PC-3 (cell line): ENCODE results near the gene AMER3. TPM values are rescaled to one million over a fixed set of nuclear protein-coding genes. Genes with fewer than 3 reads are reported as not detected.
A peak's percentile ranks its signal among the peaks of the same experiment; 100 is the strongest.

Experiments used
- ATAC-seq: fragments of 200-7000 bp; cut with Tn5 transposase; 2 replicates; pipeline ENCODE4 v1.9.1; 2020; ENCODE audit warnings: mild to moderate bottlenecking, moderate library complexity
- BruUV-seq: library from RNA; stranded (reverse); fragments of 400-500 nt; replicated peaks from 2 replicates; lab custom pipeline; 2021; lab: Mats Ljungman, UMichigan
- CTCF ChIA-PET: fragments of 300-600 bp; sonication (Branson Sonifier 250); formaldehyde crosslinking; loops from one replicate; lab custom pipeline; 2022; ENCODE audit warnings: antibody characterized with exemption; lab: Charles Lee
- POLR2A ChIA-PET: fragments of 300-600 bp; sonication (Branson Sonifier 250); formaldehyde crosslinking; loops from one replicate; lab custom pipeline; 2022; ENCODE audit warnings: antibody characterized with exemption; ENCODE audit not compliant: unreplicated experiment; lab: Charles Lee
- DNase-seq: peaks from one replicate; pipeline ENCODE4 v3.0.0-alpha.2; 2015
- H2AFZ ChIP-seq: fragments of 300-600 bp; sonication (generic); 2 replicates; pipeline ENCODE4 v1.6.0; 2016; ENCODE audit warnings: antibody characterized with exemption, low read length
- H3F3A ChIP-seq: fragments of 300-600 bp; sonication (generic); one replicate; pipeline ENCODE4 v1.6.0; 2017; ENCODE audit warnings: antibody characterized with exemption, low read length, control low read depth, mild to moderate bottlenecking; ENCODE audit not compliant: unreplicated experiment
- H3K27ac ChIP-seq: fragments of 300-600 bp; sonication (generic); 2 replicates; pipeline ENCODE4 v1.5.1; 2016; ENCODE audit warnings: mild to moderate bottlenecking, low read length
- H3K27me3 ChIP-seq: fragments of 300-600 bp; sonication (generic); 2 replicates; pipeline ENCODE4 v1.6.1; 2016; ENCODE audit warnings: low read length, mixed read lengths
- H3K36me3 ChIP-seq: fragments of 300-600 bp; sonication (generic); 2 replicates; pipeline ENCODE4 v1.6.1; 2016; ENCODE audit warnings: low read depth, mixed run types, low read length, mixed read lengths
- H3K4me1 ChIP-seq: fragments of 300-600 bp; sonication (generic); 2 replicates; pipeline ENCODE4 v1.5.1; 2016; ENCODE audit warnings: low read length; ENCODE audit not compliant: insufficient read depth
- H3K4me2 ChIP-seq: fragments of 300-600 bp; sonication (generic); 2 replicates; pipeline ENCODE4 v1.6.0; 2016; ENCODE audit warnings: low read length
- H3K4me3 ChIP-seq: fragments of 300-600 bp; sonication (generic); 2 replicates; pipeline ENCODE4 v1.5.1; 2016; ENCODE audit warnings: mild to moderate bottlenecking, low read length, mixed read lengths
- H3K79me2 ChIP-seq: fragments of 300-600 bp; sonication (generic); 2 replicates; pipeline ENCODE4 v1.6.1; 2017; ENCODE audit warnings: low read length, mixed read lengths
- H3K9ac ChIP-seq: fragments of 300-600 bp; sonication (generic); 2 replicates; pipeline ENCODE4 v1.6.0; 2016; ENCODE audit warnings: mild to moderate bottlenecking, low read length
- H3K9me2 ChIP-seq: fragments of 300-600 bp; sonication (generic); replicated peaks from 2 replicates; pipeline ENCODE4 v1.6.1; 2016; ENCODE audit warnings: mixed run types, low read length, mixed read lengths
- H3K9me3 ChIP-seq: fragments of 300-600 bp; sonication (generic); 2 replicates; pipeline ENCODE4 v1.6.1; 2016; ENCODE audit warnings: low read length, mixed read lengths
- H4K20me1 ChIP-seq: fragments of 300-600 bp; sonication (generic); 2 replicates; pipeline ENCODE4 v1.6.1; 2016; ENCODE audit warnings: low read length, mixed read lengths
- CTCF ChIP-seq: fragments of 300-600 bp; sonication (generic); conservative IDR thresholded peaks from 2 replicates; pipeline ENCODE4 v1.5.1; 2017; ENCODE audit warnings: antibody characterized with exemption, low read depth, mild to moderate bottlenecking, low read length
- EZH2 ChIP-seq: fragments of 300-600 bp; sonication (generic); IDR thresholded peaks from one replicate; pipeline ENCODE4 v1.6.1; 2017; ENCODE audit warnings: antibody characterized with exemption, mild to moderate bottlenecking, low read length; ENCODE audit not compliant: unreplicated experiment
- EZH2phosphoT487 ChIP-seq: fragments of 300-600 bp; sonication (generic); IDR thresholded peaks from 2 replicates; pipeline ENCODE4 v1.6.1; 2018; ENCODE audit warnings: mild to moderate bottlenecking, antibody characterized with exemption, low read length, borderline replicate concordance
- intact Hi-C: fragments of 100-400 bp; cut with micrococcal nuclease; formaldehyde crosslinking; loops from 2 replicates; pipeline ENCODE4 v1.9.0; 2023
- total RNA-seq: library from RNA; depleted of rRNA; stranded (reverse); fragments of >200 nt; gene quantifications from 2 replicates; pipeline ENCODE4 v1.2.3, GENCODE V29; 2014

Gene AMER3
- total RNA-seq, 1 experiment from 2014 or later = not detected

GRCh38 chr2:130759906-130760753, 4.8 kb downstream of the AMER3 start:
- Histone ChIP-seq H3K4me2 (no peak overlapping the region), H3K4me3 (no peak overlapping the region), H3K27ac (no peak overlapping the region), H3K79me2 (no peaks in the 10 kb centered on the region), H3K9me3 (no peaks in the 10 kb centered on the region), H3K4me1 (no peaks in the 10 kb centered on the region), H3K9me2 (no peaks in the 10 kb centered on the region), H2AFZ (no peak overlapping the region), H3K27me3 (peaks cover 88% of the 10 kb centered on the region), H4K20me1 (no peaks in the 10 kb centered on the region), H3K36me3 (no peaks in the 10 kb centered on the region), H3K9ac (no peak overlapping the region), H3F3A (no peaks in the 10 kb centered on the region)
- ATAC-seq (no peak), DNase-seq (peak; percentile 54)
- ChIA-PET POLR2A (no interaction called here), CTCF (no interaction called here)
- intact Hi-C loops = no loop called here
- no TSS peak for BruUV-seq
- TF ChIP-seq CTCF (no peak), EZH2phosphoT487 (no peak), EZH2 (no peak)

DNA sequence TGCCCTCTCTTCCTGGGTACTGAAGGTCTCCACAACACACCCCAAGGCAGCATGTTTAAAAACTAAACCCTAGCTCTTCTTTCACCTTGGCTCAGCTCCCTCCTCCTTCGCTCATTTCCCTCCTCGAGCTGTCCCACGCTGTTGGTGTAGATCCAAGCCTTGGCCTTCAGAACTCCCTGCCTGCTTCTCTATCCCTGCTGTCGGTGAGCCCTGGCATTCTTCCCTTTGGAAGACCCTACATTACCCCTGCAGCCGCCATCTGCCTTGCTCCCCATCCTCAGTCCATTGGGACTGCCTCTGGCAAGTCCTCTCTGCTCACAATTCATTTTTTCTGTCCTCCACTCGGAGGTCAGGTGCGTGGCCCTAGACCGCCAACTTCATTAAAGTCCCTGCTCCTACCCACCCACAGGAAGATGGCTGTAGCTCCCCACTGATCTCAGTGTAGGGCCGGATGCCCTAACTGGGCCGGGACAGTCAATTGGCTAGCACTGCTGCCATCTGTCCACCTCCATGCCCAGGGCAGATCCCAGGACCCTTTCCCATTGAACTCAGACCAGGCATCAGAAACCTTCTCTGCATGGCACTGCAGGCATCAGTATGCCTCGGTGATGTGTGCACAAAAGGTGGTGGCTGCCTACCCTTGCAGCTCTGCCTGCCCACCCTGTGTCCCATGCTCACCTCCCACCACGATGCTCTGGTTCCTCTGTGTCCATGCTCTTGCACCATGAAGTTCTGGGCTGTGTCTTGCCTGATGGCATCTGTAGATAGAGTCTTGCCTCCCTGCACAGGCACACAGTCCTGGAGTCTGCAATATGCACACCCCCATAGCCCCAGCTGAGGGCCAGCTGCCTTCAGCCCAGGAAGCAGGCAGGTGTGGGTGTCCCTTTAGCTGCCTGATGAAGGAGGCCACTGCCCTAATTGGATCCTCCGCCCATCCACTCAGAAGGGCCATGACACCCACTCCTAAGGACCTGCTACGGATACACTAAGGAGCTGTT, 5.7 kb downstream of the AMER3 start:
- H3K9ac ChIP-seq = no peak overlapping the region
- H3K27ac ChIP-seq = no peak overlapping the region
- intact Hi-C loops = no loop called here
- H3K4me2 ChIP-seq = no peak overlapping the region
- ATAC-seq = no peak
- TF ChIP-seq EZH2phosphoT487 (no peak), CTCF (no peak), EZH2 (no peak)
- H3K9me3 ChIP-seq = no peaks in the 10 kb centered on the region
- no peaks in the 10 kb centered on the region for H4K20me1 ChIP-seq
- no peak overlapping the region for H3K4me3 ChIP-seq
- BruUV-seq = no TSS peak
- no peaks in the 10 kb centered on the region for H3K9me2 ChIP-seq
- H3K4me1 ChIP-seq = no peaks in the 10 kb centered on the region
- H3K36me3 ChIP-seq = no peaks in the 10 kb centered on the region
- CTCF ChIA-PET = no interaction called here
- H2AFZ ChIP-seq = no peak overlapping the region
- no peaks in the 10 kb centered on the region for H3F3A ChIP-seq
- DNase-seq = no peak
- POLR2A ChIA-PET = no interaction called here
- no peaks in the 10 kb centered on the region for H3K79me2 ChIP-seq
- peaks cover 89% of the 10 kb centered on the region for H3K27me3 ChIP-seq
